GM12872 (cell line): ENCODE data around the gene SARNP.

ENCODE experiments used
- CTCF ChIP-seq: IDR thresholded peaks from 3 replicates; pipeline ENCODE4 v1.5.1; 2011; ENCODE audit warnings: low read depth, mild to moderate bottlenecking, low read length, moderate library complexity; ENCODE audit not compliant: insufficient read depth

Gene SARNP

DNA sequence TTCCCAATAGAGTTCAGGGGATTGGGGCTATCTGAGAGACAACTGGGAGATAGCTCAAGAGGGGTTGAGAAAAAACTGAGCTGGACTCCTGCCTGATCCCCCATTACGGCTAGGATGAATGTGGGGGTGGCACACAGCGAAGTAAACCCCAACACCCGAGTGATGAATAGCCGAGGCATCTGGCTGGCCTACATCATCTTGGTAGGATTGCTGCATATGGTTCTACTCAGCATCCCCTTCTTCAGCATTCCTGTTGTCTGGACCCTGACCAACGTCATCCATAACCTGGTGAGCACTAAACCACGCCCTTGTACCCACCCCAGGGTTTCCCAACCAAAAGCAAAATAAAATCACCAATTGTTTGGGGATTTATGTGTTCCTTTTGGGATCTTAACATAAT, 1.4 kb upstream of the SARNP start:
- TF ChIP-seq CTCF = no peak

- TF ChIP-seq CTCF = no peak
These were observed 710 bp upstream of the SARNP start for GRCh38 chr12:55818140-55818728.

GRCh38 chr12:55816881-55817344, 611 bp downstream of the SARNP start:
- no peak for TF ChIP-seq CTCF

GRCh38 chr12:55815473-55815872, 2.1 kb downstream of the SARNP start:
- TF ChIP-seq CTCF = no peak

GRCh38 chr12:55814257-55814656, 3.3 kb downstream of the SARNP start:
- TF ChIP-seq CTCF = no peak

DNA sequence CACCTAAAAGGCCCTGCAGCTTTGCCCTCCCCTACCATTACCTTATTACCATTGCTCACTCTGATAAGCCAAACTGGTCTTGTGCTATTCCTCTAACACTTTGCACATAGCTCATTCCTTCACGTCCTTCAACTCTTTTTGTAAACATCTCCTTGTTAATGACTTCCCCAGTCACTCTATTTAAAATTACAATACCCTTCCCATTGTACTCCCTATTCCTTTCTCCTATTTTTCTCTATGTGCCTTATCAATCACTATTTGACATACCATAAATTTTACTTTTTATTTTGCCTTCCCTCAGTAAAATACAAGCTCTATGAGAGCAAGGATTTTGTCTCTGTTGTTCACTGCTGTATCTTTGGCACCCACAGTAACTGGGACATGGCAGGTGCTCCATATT, 5.4 kb downstream of the SARNP start:
- TF ChIP-seq CTCF = no peak

DNA sequence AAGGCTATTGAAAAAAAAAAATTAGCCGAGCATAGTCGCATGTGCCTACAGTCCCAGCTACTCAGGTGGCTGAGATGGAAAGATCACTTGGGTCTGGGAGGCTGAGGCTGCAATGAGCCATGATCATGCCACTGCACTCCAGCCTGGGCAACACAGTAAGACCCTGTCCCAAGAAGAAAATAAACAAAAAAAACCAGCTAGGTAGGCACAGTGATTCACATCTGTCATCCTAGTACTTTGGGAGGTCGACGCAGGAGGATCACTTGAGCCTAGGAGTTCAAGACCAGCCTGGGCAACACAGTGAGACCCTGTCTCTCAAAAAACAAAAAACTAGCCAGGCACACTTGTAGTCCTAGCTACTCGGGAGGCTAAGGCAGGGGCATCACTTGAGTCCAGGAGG, 8.2 kb downstream of the SARNP start:
- no peak for TF ChIP-seq CTCF
